Gastroesophageal sphincter (tissue), 4 donors: Measurements from ENCODE around the gene NAPB. TPM values are rescaled to one million over a fixed set of nuclear protein-coding genes. Genes with fewer than 3 reads are reported as not detected.

Experiments
- ATAC-seq: fragments of 150-250 bp; one replicate; pipeline ENCODE4 v1.9.1; 2016; ENCODE audit warnings: mild to moderate bottlenecking, moderate library complexity
- H3K27ac ChIP-seq, 4 donors: fragments of 200-600 bp; sonication (generic) in 3 of 4; 1 replicate in 3 of 4; 2 replicates in 1 of 4; pipeline ENCODE4 v1.5.1; 2016 to 2019
- H3K27me3 ChIP-seq: fragments of 200-600 bp; sonication (generic); one replicate; pipeline ENCODE4 v1.5.1; 2019
- H3K36me3 ChIP-seq, 2 donors: fragments of 200-600 bp; sonication (generic); one replicate each; pipeline ENCODE4 v1.5.1; 2019; ENCODE audit warnings: control low read depth in 1 of 2
- H3K4me1 ChIP-seq, 3 donors: fragments of 200-600 bp; sonication (generic); 1 replicate in 2 of 3; 2 replicates in 1 of 3; pipeline ENCODE4 v1.5.1; 2016 to 2019; ENCODE audit warnings: control low read depth in 2 of 3
- H3K4me3 ChIP-seq, 2 donors: fragments of 200-600 bp; sonication (generic); one replicate each; pipeline ENCODE4 v1.5.1; 2019; ENCODE audit warnings: mild to moderate bottlenecking in 1 of 2, moderate library complexity in 1 of 2
- H3K9me3 ChIP-seq, 3 donors: fragments of 200-600 bp; sonication (generic); one replicate each; pipeline ENCODE4 v1.5.1; 2017 to 2019; ENCODE audit warnings: control low read depth in 2 of 3
- CTCF ChIP-seq, 4 experiments: fragments of 200-600 bp in 2 of 4; fragments of 450-650 bp in 2 of 4; sonication (generic) in 1 of 4; IDR thresholded peaks; one replicate each; pipeline ENCODE4 v1.5.1; 2017 to 2019; ENCODE audit warnings: antibody characterized with exemption in 4 of 4, mild to moderate bottlenecking in 2 of 4, moderate library complexity in 2 of 4
- EP300 ChIP-seq: sonication (generic); formaldehyde crosslinking; IDR thresholded peaks from one replicate; pipeline ENCODE4 v1.6.1; 2017; ENCODE audit warnings: antibody characterized with exemption, mild to moderate bottlenecking
- POLR2A ChIP-seq, 2 donors: fragments of 450-650 bp; IDR thresholded peaks; one replicate each; pipeline ENCODE4 v1.6.1; 2017; ENCODE audit warnings: antibody characterized with exemption in 2 of 2, mild to moderate bottlenecking in 2 of 2, moderate library complexity in 1 of 2
- POLR2AphosphoS5 ChIP-seq: sonication (generic); formaldehyde crosslinking; IDR thresholded peaks from one replicate; pipeline ENCODE4 v1.6.1; 2017; ENCODE audit warnings: antibody characterized with exemption
- WGBS, 2 donors: methylation state at CpG; one replicate each; pipeline ENCODE4 v1.1.5; 2018; ENCODE audit warnings: low coverage in 1 of 2; 5-methylcytosine and 5-hydroxymethylcytosine counted together
- total RNA-seq, 4 donors: library from RNA; depleted of rRNA; stranded (reverse); fragments of >200 nt; gene quantifications; one replicate each; pipeline ENCODE4 v1.1.0, GENCODE V29; 2016

NAPB gene
- total RNA-seq, 4 donors from 2014 or later: 14.0 to 20.1 (median 18.1) TPM

DNA sequence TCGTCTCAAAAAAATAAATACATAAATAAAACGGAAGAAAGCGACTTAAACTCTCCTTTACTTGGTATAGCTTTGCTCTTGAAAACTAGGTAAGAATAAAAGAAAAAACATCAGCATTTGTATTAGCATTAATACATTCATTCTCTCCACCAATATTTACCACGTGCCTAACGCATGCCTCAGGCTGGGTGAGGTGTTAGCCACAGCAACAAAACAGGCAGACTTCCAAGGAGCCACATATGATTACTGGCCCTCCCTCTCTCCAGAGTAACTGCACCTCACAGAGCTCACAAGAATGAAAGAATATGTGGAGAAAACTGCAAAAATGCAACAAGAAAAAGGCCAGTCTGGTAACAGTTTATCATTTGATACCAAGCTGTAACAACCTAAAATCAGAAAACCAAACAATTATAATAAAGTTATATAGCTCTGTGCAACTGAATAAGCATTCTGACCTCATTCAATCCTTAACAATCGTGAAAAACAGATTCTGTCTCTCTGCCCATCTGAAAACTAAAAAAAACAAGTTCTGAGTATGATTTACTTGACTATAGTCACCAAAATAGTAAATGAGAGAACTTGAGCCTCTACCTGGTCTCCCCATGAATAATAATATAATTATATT lies 5.2 kb downstream of the NAPB start:
- Histone ChIP-seq H3K4me1 (peaks cover 3 to 61% (median 5%) of the 10 kb centered on the region in 3 donors), H3K9me3 (no peaks in the 10 kb centered on the region), H3K27me3 (no peaks in the 10 kb centered on the region), H3K27ac (no peak overlapping the region), H3K36me3 (no peaks in the 10 kb centered on the region), H3K4me3 (no peak overlapping the region)
- 69 to 79% methylated on average over 3 to 6 of the region's 6 CpGs for WGBS, 2 donors
- no peak for TF ChIP-seq CTCF (IDR thresholded peaks at IDR 0.05)
- no peak for TF ChIP-seq EP300
- ATAC-seq: no peak

DNA sequence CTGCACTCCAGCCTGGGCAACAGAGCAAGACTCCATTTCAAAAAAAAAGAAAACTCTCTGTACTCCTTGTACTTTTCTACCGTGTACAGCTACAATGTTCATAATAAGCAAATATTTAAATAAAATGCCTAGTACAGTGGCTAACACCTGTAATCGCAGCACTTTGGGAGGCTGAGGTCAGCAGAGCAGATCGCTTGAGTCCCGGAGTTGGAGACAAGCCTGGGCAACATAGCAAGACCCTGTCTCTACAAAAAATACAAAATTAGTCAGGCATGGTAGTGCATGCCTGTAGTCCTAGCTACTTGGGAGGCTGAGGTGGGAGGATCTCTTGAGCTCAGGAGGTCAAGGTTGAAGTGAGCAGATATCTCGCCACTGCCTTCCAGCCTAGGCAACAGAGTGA lies 5.7 kb downstream of the NAPB start:
- Histone ChIP-seq H3K27me3 (no peaks in the 10 kb centered on the region), H3K27ac (no peak overlapping the region), H3K4me1 (peaks cover 3 to 66% (median 5%) of the 10 kb centered on the region in 3 donors), H3K36me3 (no peaks in the 10 kb centered on the region), H3K4me3 (no peak overlapping the region), H3K9me3 (no peaks in the 10 kb centered on the region)
- TF ChIP-seq CTCF (IDR thresholded peaks at IDR 0.05): no peak
- no peak for TF ChIP-seq POLR2AphosphoS5
- TF ChIP-seq EP300: no peak
- TF ChIP-seq POLR2A (IDR thresholded peaks at IDR 0.05): no peak
- ATAC-seq: no peak
- WGBS, 2 donors: 89 to 93% methylated on average over 5 of the region's 5 CpGs

GRCh38 chr20:23414526-23415188 lies 6.6 kb downstream of the NAPB start:
- TF ChIP-seq POLR2A (IDR thresholded peaks at IDR 0.05): no peak
- no peak for TF ChIP-seq CTCF (IDR thresholded peaks at IDR 0.05)
- no peak for TF ChIP-seq EP300
- no peak for TF ChIP-seq POLR2AphosphoS5
- peaks cover 3 to 64% (median 5%) of the 10 kb centered on the region in 3 donors for H3K4me1 ChIP-seq
- no peak overlapping the region for H3K27ac ChIP-seq
- H3K9me3 ChIP-seq: no peaks in the 10 kb centered on the region
- no peak for ATAC-seq
- WGBS, 2 donors: 68 to 77% methylated on average over 1 of the region's 1 CpG
- no peaks in the 10 kb centered on the region for H3K36me3 ChIP-seq
- no peaks in the 10 kb centered on the region for H3K27me3 ChIP-seq
- H3K4me3 ChIP-seq: no peak overlapping the region

DNA sequence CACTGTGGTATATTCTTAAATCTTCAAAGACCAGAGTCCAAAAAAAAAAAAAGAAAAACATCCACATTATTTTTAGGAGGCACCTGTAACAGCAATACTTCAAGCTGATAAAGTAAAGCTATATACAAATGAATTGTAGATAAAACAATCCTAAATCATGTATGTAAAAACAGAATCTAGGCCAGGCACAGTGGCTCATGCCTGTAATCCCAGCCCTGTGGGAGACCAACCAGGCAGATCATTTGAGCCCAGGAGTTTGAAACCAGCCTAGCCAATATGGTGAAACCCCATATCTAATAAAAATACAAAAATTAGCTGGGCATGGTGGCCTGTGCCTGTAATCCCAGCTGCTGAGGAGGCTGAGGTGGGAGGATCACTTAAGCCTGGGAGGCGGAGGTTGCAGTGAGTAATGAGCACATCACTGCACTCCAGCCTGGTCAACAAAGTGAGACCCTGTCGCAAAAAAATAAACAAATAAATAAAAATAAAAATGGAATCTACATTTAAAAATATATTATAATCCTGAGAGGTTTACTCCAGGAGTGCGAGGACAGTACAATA lies 7.3 kb downstream of the NAPB start:
- Histone ChIP-seq H3K27me3 (no peaks in the 10 kb centered on the region), H3K4me3 (no peak overlapping the region), H3K36me3 (no peaks in the 10 kb centered on the region), H3K27ac (no peak overlapping the region), H3K9me3 (no peaks in the 10 kb centered on the region), H3K4me1 (peaks cover 3 to 59% (median 5%) of the 10 kb centered on the region in 3 donors)
- ATAC-seq: no peak
- TF ChIP-seq POLR2AphosphoS5 (no peak), POLR2A (IDR thresholded peaks at IDR 0.05) (no peak), CTCF (IDR thresholded peaks at IDR 0.05) (no peak), EP300 (no peak)
- WGBS, 2 donors: 95 to 96% methylated on average over 3 of the region's 3 CpGs

DNA sequence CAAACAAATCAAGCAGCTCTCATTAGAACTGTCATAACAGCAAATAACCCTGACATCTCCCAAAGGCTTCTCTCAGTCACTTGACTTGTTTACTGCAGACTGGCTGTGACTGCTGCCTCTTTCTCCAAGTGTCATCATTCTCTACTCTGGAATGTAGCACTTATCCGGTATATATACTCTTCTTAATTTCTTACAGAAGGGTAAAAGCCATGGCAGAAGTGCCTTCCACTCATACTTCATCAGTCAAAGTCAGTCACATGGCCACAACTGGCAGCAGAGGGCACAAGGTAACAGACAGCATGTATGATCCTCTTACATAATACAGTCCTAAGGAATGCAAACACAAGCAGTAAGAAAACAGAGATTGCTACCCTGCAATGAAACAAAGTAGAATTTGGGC lies 9.3 kb downstream of the NAPB start:
- Histone ChIP-seq H3K27ac (no peak overlapping the region), H3K36me3 (no peaks in the 10 kb centered on the region), H3K9me3 (no peaks in the 10 kb centered on the region), H3K27me3 (no peaks in the 10 kb centered on the region), H3K4me1 (peaks cover 3 to 55% (median 5%) of the 10 kb centered on the region in 3 donors), H3K4me3 (no peak overlapping the region)
- TF ChIP-seq POLR2A (IDR thresholded peaks at IDR 0.05) (no peak), POLR2AphosphoS5 (no peak), EP300 (no peak), CTCF (IDR thresholded peaks at IDR 0.05) (no peak)
- 33 to 71% methylated on average over 1 of the region's 1 CpG for WGBS, 2 donors
- no peak for ATAC-seq
